Adipose tissue (tissue), 3 donors: ENCODE data around the gene ROPN1. TPM values are rescaled to one million over a fixed set of nuclear protein-coding genes. Genes with fewer than 3 reads are reported as not detected.
"Not testable (repeated sequence)": the region's sequence is repeated elsewhere in the genome, so short reads cannot be mapped to it uniquely, and the experiment has no call there.

Experiments
- H3K27ac ChIP-seq: one replicate; pipeline ENCODE4 v1.5.1; 2013; ENCODE audit warnings: low read depth, low read length
- WGBS, 3 donors: extraction: QIAGEN DNeasy Blood & Tissue Kit; methylation state at CpG; one replicate each; pipeline ENCODE4 v1.1.7; 2013; 5-methylcytosine and 5-hydroxymethylcytosine counted together
- polyA plus RNA-seq, 3 donors: library from polyadenylated mRNA; stranded (reverse); fragments of 200-250 nt; gene quantifications; one replicate each; pipeline ENCODE4 v1.2.3, GENCODE V29; 2013
- donor health status: healthy with polysubstance abuse.
- donor health status: Bipolar disorder and iron deficiency.
- donor health status: healthy.

ROPN1 gene
- not detected for polyA plus RNA-seq

- H3K27ac ChIP-seq: not testable (repeated sequence)
- 0 to 5% methylated on average over 3 to 4 of the region's 49 CpGs; no CpG with 5 or more reads in 1 of the 3 donors for WGBS, 3 donors
Measured at GRCh38 chr3:123991730-123992588, at the start of gene ROPN1. ROPN1 (minus strand) TSS chr3:123992124; CDS start chr3:123980481, 11,643 bp downstream.

- H3K27ac ChIP-seq: no peak overlapping the region
- WGBS, 3 donors: 86 to 95% (median 88%) methylated on average over 5 of the region's 5 CpGs
Measured at GRCh38 chr3:124041553-124041952, 49.6 kb upstream of the ROPN1 start.

- no peak overlapping the region for H3K27ac ChIP-seq
Measured at GRCh38 chr3:124037326-124037725, 45.4 kb upstream of the ROPN1 start.

- H3K27ac ChIP-seq: not testable (repeated sequence)
- 86 to 96% (median 95%) methylated on average over 3 of the region's 3 CpGs for WGBS, 3 donors
Measured at GRCh38 chr3:124036214-124036613, 44.3 kb upstream of the ROPN1 start.

GRCh38 chr3:124035463-124036121, 43.7 kb upstream of the ROPN1 start:
- WGBS, 3 donors: 43 to 83% (median 63%) methylated on average over 1 of the region's 1 CpG
- no peak overlapping the region for H3K27ac ChIP-seq

- H3K27ac ChIP-seq: no peak overlapping the region
- 29 to 56% (median 53%) methylated on average over 1 of the region's 1 CpG for WGBS, 3 donors
Measured at GRCh38 chr3:124034844-124035152, 42.9 kb upstream of the ROPN1 start.

- no peak overlapping the region for H3K27ac ChIP-seq
- 4% methylated on average over 42 to 47 of the region's 47 CpGs for WGBS, 3 donors
Measured at GRCh38 chr3:124034016-124034843, 42.3 kb upstream of the ROPN1 start.

- 0 to 1% (median 1%) methylated on average over 50 to 63 of the region's 63 CpGs for WGBS, 3 donors
- peak within 1 kb of the TSS; percentile 11 for H3K27ac ChIP-seq
Measured at GRCh38 chr3:124033360-124034015, 41.6 kb upstream of the ROPN1 start, which contains the start of gene KALRN. KALRN (plus strand) TSS chr3:124033369.

GRCh38 chr3:124032881-124033359, 41.0 kb upstream of the ROPN1 start:
- WGBS, 3 donors: 0 to 1% (median 0%) methylated on average over 29 to 48 of the region's 48 CpGs
- H3K27ac ChIP-seq: peak overlapping the region; percentile 11

GRCh38 chr3:124032311-124032880, 40.5 kb upstream of the ROPN1 start:
- 13 to 20% (median 17%) methylated on average over 27 to 29 of the region's 29 CpGs for WGBS, 3 donors
- H3K27ac ChIP-seq: peak overlapping the region; percentile 11

- H3K27ac ChIP-seq: no peak overlapping the region
- WGBS, 3 donors: 42 to 82% (median 73%) methylated on average over 4 of the region's 4 CpGs
Measured at GRCh38 chr3:124026516-124026915, 34.6 kb upstream of the ROPN1 start.

GRCh38 chr3:124023531-124023930, 31.6 kb upstream of the ROPN1 start:
- WGBS, 3 donors: 63 to 84% (median 69%) methylated on average over 1 of the region's 1 CpG
- not testable (repeated sequence) for H3K27ac ChIP-seq

GRCh38 chr3:124019291-124019690, 27.4 kb upstream of the ROPN1 start:
- H3K27ac ChIP-seq: no peak overlapping the region
- WGBS, 3 donors: 58 to 85% (median 76%) methylated on average over 2 of the region's 2 CpGs

- not testable (repeated sequence) for H3K27ac ChIP-seq
- 48 to 95% (median 83%) methylated on average over 6 of the region's 6 CpGs for WGBS, 3 donors
Measured at GRCh38 chr3:124017502-124017901, 25.6 kb upstream of the ROPN1 start.

GRCh38 chr3:124016483-124016882, 24.6 kb upstream of the ROPN1 start:
- H3K27ac ChIP-seq: not testable (repeated sequence)
- WGBS, 3 donors: 2 to 9% (median 5%) methylated on average over 3 to 4 of the region's 4 CpGs

GRCh38 chr3:124014366-124014942, 22.5 kb upstream of the ROPN1 start:
- no peak overlapping the region for H3K27ac ChIP-seq
- 48 to 54% (median 51%) methylated on average over 3 of the region's 3 CpGs for WGBS, 3 donors

GRCh38 chr3:124008321-124008720, 16.4 kb upstream of the ROPN1 start:
- 91 to 96% (median 94%) methylated on average over 1 of the region's 1 CpG for WGBS, 3 donors
- not testable (repeated sequence) for H3K27ac ChIP-seq

GRCh38 chr3:124007186-124007585, 15.3 kb upstream of the ROPN1 start:
- WGBS, 3 donors: 31 to 67% (median 50%) methylated on average over 4 of the region's 4 CpGs
- no peak overlapping the region for H3K27ac ChIP-seq
